GM12865 (cell line): ENCODE data around the gene MAB21L1.

Experiments used
- DNase-seq: peaks from one replicate; pipeline ENCODE4 v3.0.0; 2010; ENCODE audit warnings: low read depth
- H3K4me3 ChIP-seq: 2 replicates; pipeline ENCODE4 v1.5.1; 2011; ENCODE audit warnings: mild to moderate bottlenecking, low read depth, low read length, control low read depth
- TF ChIP-seq, protein P1 (sequence below): IDR thresholded peaks from 2 replicates; pipeline ENCODE4 v1.5.1; 2011; ENCODE audit warnings: low read length, control low read depth, low read depth, inconsistent platforms; ENCODE audit not compliant: insufficient read depth; ENCODE audit errors: missing control alignments

MAB21L1 gene

DNA sequence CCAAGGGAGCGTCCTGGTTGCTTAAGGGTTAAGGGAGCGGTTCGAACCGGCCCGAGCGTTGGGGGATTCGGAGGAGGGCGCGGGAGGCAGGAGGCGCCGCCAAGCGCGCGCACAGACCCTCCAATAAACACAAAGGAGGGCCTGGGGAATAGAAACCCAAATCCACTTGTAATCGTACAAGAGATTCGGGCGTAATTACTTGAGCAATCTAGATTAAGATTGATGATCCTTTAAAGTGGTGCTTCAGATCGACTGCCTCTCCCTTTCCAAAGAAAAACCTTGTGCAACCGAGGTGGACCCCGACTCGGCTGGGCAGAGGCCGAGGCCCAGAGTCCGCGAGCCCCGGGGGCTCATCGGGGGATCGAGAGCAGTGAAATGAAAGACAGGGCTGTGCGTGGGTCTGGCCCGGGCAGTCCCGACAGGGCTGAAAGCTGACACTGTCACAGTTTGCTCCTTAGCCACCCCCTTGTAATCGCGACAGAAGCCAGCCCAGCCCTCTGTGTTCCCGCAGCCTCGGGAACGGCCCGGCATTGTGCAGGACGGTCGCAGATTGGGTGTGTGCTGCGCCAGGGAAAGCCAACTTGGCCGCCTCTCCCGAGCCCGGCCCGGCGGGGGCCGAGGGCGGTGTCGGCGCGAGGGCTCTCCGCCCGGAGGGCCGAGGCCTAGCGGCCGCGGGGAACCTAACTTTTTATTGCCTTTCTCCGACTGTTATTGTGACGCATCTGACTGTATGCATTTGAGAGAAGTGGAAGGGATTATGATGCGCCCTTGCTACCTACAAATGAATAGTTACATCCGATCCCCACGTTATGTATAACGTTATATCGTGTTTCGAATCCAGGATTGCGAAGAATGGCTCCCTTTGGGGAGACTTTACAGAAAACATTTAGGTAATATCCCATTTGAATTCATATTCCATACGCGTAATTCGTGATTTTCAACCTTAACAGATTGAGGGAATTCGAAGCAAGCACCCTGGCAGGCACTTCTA is 5.5 kb downstream of the MAB21L1 start:
- H3K4me3 ChIP-seq = no peak overlapping the region
- TF ChIP-seq, protein P1, sequence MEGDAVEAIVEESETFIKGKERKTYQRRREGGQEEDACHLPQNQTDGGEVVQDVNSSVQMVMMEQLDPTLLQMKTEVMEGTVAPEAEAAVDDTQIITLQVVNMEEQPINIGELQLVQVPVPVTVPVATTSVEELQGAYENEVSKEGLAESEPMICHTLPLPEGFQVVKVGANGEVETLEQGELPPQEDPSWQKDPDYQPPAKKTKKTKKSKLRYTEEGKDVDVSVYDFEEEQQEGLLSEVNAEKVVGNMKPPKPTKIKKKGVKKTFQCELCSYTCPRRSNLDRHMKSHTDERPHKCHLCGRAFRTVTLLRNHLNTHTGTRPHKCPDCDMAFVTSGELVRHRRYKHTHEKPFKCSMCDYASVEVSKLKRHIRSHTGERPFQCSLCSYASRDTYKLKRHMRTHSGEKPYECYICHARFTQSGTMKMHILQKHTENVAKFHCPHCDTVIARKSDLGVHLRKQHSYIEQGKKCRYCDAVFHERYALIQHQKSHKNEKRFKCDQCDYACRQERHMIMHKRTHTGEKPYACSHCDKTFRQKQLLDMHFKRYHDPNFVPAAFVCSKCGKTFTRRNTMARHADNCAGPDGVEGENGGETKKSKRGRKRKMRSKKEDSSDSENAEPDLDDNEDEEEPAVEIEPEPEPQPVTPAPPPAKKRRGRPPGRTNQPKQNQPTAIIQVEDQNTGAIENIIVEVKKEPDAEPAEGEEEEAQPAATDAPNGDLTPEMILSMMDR = no peak
- DNase-seq = no peak

DNA sequence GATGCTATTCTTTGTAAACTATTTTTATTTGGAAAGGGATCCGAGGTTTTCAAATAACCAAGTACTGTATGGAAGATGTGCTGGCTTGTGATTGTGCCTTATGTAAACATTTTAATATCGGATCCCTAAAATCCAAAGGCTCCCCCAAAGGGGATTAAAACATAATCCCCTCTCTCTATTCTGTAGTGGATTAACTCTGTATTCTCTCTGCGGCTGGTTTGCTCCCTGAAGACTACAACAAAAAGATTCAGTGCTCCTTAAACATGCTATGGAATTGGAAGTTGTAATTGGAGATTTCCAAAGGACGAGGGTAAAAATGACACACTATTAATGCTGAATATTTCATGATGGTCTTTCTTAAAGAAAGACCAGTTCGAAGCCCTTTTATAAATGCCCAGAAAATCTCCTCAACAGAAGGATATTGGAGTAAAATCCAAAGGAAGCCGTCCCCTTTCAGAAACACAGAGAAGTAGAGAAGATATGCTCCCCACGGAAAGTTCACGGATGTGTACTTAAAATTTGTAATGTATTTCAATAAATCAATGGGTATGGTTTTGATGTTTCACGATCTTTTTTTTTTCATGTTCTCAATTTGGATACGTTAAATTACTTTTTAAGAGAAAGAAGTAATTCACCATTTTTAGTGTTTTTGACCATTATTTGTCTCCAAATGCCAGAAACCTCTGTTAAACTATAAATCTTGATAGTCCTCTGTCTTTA is 6.5 kb downstream of the MAB21L1 start:
- DNase-seq = no peak
- no peak overlapping the region for H3K4me3 ChIP-seq
- TF ChIP-seq, protein P1 = no peak

DNA sequence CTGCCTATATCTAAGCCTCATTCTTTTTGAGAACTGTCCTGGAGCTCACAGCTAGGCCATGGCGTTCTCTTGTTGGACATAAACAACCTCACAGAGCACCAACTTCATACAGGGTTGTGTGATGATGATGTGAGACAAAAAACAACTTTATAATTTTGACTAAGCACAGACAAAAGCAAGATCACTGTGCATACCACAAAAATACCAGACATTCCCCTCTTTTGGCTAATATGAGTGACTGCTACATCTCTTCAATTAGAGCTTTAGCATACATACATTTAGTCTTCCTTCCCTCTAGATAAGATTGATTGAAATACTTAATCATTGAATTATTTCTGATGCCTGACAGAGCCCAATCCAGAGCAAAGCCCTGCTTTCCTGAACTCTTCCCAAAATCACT is 8.3 kb downstream of the MAB21L1 start:
- TF ChIP-seq, protein P1 = no peak
- DNase-seq = no peak
- no peak overlapping the region for H3K4me3 ChIP-seq

DNA sequence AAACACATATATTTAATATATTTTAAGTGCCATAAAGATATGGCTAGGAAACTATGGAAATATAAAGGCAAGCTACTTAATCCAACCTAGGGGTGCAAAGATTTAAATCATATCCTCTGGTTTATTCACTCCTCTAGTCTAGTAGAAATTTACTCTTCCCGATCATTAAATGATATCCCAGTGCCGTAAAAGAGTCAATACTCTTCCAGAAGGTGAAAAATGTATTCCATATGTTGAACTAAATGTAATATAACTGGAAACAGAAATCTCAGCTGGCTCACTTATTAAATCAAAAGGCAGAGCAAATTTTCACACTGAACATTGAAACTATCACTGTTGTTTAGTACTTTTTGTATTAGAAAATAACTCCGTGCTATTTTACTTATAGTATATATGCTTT is 11.1 kb downstream of the MAB21L1 start:
- no peak for DNase-seq
- TF ChIP-seq, protein P1 = no peak
- no peak overlapping the region for H3K4me3 ChIP-seq

DNA sequence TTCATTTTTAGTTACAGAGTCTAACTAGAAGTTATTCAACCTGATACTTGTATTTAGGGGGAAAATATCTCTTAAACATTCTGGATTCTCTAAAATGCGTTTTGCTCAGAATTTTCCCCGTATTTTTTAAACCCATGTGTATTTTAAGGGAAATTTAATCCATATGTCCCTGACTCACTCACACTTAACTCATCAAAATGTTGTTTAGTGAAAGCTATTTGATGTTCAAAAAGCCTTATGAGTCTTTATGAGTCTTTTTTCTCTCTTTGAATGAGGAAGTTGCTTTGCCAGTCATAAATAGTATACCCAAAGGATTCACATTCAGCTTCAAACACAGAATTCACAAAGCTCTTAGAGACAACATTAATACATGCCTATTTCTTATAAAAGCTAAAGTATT is 16.4 kb downstream of the MAB21L1 start:
- DNase-seq = no peak
- TF ChIP-seq, protein P1 = no peak

DNA sequence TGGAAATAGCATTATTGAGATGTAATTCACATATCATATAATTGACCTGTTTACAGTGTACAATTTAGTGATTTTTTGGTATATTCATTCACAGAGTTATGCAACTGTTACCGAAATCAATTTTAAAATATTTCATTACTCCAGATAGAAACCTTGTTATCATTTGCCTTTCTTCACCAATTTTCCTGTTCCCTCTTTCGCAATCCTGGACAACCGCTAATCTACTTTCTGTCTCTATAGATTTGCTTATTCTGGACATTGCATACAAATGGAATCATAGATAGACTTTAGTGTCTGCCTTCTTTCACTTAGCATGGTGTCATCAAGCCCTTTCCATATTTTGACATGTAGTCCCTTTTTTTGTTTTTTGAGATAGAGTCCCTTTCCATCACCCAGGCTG is 19.2 kb downstream of the MAB21L1 start:
- DNase-seq = no peak
- no peak overlapping the region for H3K4me3 ChIP-seq
- TF ChIP-seq, protein P1 = no peak

More for the DNA sequence above, 16.4 kb downstream of the MAB21L1 start:
- no peak overlapping the region for H3K4me3 ChIP-seq
